Activated CD8-positive, alpha-beta T cell treated with anti-CD3 and anti-CD28 coated beads for 36 hours (primary cell): Measurements from ENCODE around the gene ADAM23. TPM values are rescaled to one million over a fixed set of nuclear protein-coding genes. Genes with fewer than 3 reads are reported as not detected.

Source experiments
- ATAC-seq: fragments of 200-7000 bp; cut with Tn5 transposase; one replicate; pipeline ENCODE4 v1.10.0; 2021; ENCODE audit warnings: mild to moderate bottlenecking, moderate library complexity
- CTCF ChIA-PET: fragments of 350-600 bp; sonication (Branson Sonifier 250); formaldehyde crosslinking; loops from one replicate; lab custom pipeline; 2021; ENCODE audit warnings: antibody characterized with exemption; lab: Charles Lee
- POLR2A ChIA-PET: fragments of 350-600 bp; sonication (Branson Sonifier 250); formaldehyde crosslinking; loops from one replicate; lab custom pipeline; 2021; ENCODE audit warnings: antibody characterized with exemption; lab: Charles Lee
- DNase-seq: peaks from one replicate; pipeline ENCODE4 v3.0.0-alpha.2; 2020
- H3K27ac Mint-ChIP-seq: one replicate; pipeline ENCODE4 v1.8.0; 2021; ENCODE audit warnings: mild to moderate bottlenecking, mixed read lengths
- H3K27me3 Mint-ChIP-seq: one replicate; pipeline ENCODE4 v1.8.0; 2021; ENCODE audit warnings: mixed read lengths
- H3K36me3 Mint-ChIP-seq: one replicate; pipeline ENCODE4 v1.8.0; 2021; ENCODE audit warnings: low read depth, mixed read lengths
- H3K4me1 Mint-ChIP-seq: one replicate; pipeline ENCODE4 v1.8.0; 2021; ENCODE audit warnings: low read depth, mixed read lengths
- H3K4me3 Mint-ChIP-seq: one replicate; pipeline ENCODE4 v1.8.0; 2021; ENCODE audit warnings: mild to moderate bottlenecking, moderate library complexity, mixed read lengths
- H3K9me3 Mint-ChIP-seq: one replicate; pipeline ENCODE4 v1.8.0; 2021; ENCODE audit warnings: mixed read lengths
- intact Hi-C: fragments of 100-400 bp; cut with micrococcal nuclease; formaldehyde crosslinking; loops from one replicate; pipeline ENCODE4 v1.10.0; 2022
- total RNA-seq, 2 experiments: library from RNA; stranded (reverse); gene quantifications; one replicate each; pipeline ENCODE4 v1.2.3, GENCODE V29; 2021
- TF ChIP-seq, protein P1 (sequence below): fragments of 200-600 bp; IDR thresholded peaks from one replicate; pipeline ENCODE4 v1.8.0; 2022; ENCODE audit warnings: antibody characterized with exemption, mild to moderate bottlenecking

Gene ADAM23
- total RNA-seq, 2 experiments from 2014 or later, result 0.07 to 0.54 TPM

DNA sequence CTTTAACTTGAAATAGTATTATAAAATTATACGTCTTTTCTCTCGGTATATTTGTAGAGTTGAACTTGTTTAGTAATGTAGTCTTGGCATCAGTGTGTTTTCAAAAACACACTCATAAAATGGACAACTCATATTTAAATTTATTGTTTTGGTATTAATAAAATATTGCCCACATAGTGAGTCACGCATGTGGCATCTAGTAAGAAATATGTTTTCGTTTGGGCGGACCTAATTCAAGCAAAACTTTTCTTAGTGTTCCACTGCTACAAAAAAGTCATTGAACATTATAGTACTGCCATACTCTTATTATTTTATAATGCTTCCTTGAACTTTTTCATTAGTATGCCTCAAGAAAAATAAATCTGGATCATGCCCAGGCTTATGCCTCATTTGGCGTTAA is 167.9 kb downstream of the ADAM23 start:
- H3K4me3 Mint-ChIP-seq, result no peak overlapping the region
- no peaks in the 10 kb centered on the region for H3K27me3 Mint-ChIP-seq
- no peak for DNase-seq
- POLR2A ChIA-PET, result no interaction called here
- H3K36me3 Mint-ChIP-seq, result no peaks in the 10 kb centered on the region
- intact Hi-C loops, result no loop called here
- TF ChIP-seq, protein P1, sequence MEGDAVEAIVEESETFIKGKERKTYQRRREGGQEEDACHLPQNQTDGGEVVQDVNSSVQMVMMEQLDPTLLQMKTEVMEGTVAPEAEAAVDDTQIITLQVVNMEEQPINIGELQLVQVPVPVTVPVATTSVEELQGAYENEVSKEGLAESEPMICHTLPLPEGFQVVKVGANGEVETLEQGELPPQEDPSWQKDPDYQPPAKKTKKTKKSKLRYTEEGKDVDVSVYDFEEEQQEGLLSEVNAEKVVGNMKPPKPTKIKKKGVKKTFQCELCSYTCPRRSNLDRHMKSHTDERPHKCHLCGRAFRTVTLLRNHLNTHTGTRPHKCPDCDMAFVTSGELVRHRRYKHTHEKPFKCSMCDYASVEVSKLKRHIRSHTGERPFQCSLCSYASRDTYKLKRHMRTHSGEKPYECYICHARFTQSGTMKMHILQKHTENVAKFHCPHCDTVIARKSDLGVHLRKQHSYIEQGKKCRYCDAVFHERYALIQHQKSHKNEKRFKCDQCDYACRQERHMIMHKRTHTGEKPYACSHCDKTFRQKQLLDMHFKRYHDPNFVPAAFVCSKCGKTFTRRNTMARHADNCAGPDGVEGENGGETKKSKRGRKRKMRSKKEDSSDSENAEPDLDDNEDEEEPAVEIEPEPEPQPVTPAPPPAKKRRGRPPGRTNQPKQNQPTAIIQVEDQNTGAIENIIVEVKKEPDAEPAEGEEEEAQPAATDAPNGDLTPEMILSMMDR, result no peak
- H3K4me1 Mint-ChIP-seq, result no peaks in the 10 kb centered on the region
- CTCF ChIA-PET, result no interaction called here
- H3K27ac Mint-ChIP-seq, result no peak overlapping the region
- no peaks in the 10 kb centered on the region for H3K9me3 Mint-ChIP-seq
- no peak for ATAC-seq

DNA sequence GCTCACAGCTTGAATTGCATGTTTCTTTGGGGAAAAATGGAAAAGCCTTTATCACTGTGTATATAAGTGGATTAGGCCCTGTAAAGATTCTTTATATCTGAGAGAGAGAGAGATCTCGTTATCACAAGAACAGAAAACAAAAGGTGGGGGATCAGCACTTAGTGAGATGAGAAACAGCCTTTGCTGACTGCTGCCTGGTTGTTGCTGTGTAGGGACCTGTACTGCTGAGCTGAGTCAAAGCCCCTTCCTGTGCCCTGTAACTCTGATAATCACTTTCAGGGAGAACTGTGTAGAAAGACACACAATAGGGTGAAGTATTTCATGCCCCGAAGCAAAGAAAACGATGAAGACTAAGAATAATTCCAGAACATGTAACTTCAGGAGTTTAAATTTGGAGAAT is 168.4 kb downstream of the ADAM23 start:
- H3K4me3 Mint-ChIP-seq, result no peak overlapping the region
- no peaks in the 10 kb centered on the region for H3K36me3 Mint-ChIP-seq
- no peaks in the 10 kb centered on the region for H3K27me3 Mint-ChIP-seq
- no peaks in the 10 kb centered on the region for H3K4me1 Mint-ChIP-seq
- DNase-seq (no peak), ATAC-seq (no peak)
- H3K27ac Mint-ChIP-seq, result no peak overlapping the region
- intact Hi-C loops, result no loop called here
- CTCF ChIA-PET, result no interaction called here
- TF ChIP-seq, protein P1, result no peak
- POLR2A ChIA-PET, result no interaction called here
- H3K9me3 Mint-ChIP-seq, result no peaks in the 10 kb centered on the region

DNA sequence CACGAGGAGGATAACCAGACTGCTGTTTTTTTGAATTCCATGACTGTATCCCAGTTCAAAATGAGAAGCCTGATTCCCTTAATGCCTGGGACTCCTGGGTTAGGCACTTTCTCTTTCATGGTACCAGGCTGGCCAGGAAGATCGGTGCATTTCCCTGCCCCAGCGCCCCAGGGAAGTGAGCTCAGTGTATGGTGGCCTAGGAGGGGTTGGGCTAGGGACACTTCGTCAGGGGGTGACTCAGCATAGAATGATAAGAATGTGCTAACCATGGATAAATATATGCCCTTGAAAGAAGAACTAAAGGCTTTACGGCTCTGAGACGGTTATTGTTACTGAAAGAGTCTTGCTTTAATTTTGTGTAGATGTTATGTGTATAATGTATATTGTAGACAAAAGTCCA is 171.5 kb downstream of the ADAM23 start:
- Mint-ChIP-seq H3K4me1 (no peaks in the 10 kb centered on the region), H3K27ac (no peak overlapping the region), H3K4me3 (no peak overlapping the region), H3K27me3 (peaks cover 6% of the 10 kb centered on the region), H3K9me3 (no peaks in the 10 kb centered on the region), H3K36me3 (no peaks in the 10 kb centered on the region)
- CTCF ChIA-PET, result no interaction called here
- POLR2A ChIA-PET, result no interaction called here
- TF ChIP-seq, protein P1, result no peak
- DNase-seq (no peak), ATAC-seq (no peak)
- intact Hi-C loops, result no loop called here

GRCh38 chr2:206615417-206616089 is 172.2 kb downstream of the ADAM23 start:
- Mint-ChIP-seq H3K4me3 (no peak overlapping the region), H3K27me3 (peaks cover 7% of the 10 kb centered on the region), H3K36me3 (no peaks in the 10 kb centered on the region), H3K9me3 (no peaks in the 10 kb centered on the region), H3K27ac (no peak overlapping the region), H3K4me1 (no peaks in the 10 kb centered on the region)
- intact Hi-C loops, result no loop called here
- ATAC-seq (no peak), DNase-seq (no peak)
- ChIA-PET CTCF (no interaction called here), POLR2A (no interaction called here)
- TF ChIP-seq, protein P1, result no peak

DNA sequence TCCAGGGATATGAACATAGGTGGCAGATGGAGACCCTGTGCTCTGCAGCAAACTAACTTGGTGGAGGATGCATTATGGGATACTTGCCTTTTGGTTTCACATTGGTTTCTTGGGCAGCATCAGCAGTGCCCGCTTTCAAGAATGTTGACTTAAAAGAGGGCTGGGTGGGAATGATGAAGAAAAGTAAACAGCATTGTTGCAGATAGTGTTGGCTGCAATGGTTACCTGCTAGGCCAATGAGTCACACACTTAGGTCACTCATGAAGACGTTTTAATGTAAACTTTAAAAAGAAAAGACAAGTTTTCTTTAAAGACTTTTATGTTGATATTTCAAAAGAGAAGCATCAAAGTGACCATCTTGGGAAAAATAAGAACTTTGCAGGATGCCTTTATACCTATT is 172.8 kb downstream of the ADAM23 start:
- intact Hi-C loops, result no loop called here
- peaks cover 8% of the 10 kb centered on the region for H3K27me3 Mint-ChIP-seq
- H3K36me3 Mint-ChIP-seq, result no peaks in the 10 kb centered on the region
- ATAC-seq (no peak), DNase-seq (no peak)
- H3K4me3 Mint-ChIP-seq, result no peak overlapping the region
- ChIA-PET POLR2A (no interaction called here), CTCF (no interaction called here)
- H3K27ac Mint-ChIP-seq, result no peak overlapping the region
- no peaks in the 10 kb centered on the region for H3K9me3 Mint-ChIP-seq
- TF ChIP-seq, protein P1, result no peak
- H3K4me1 Mint-ChIP-seq, result no peaks in the 10 kb centered on the region
